Endodermal cell (in vitro differentiated cells): Measurements from ENCODE around the gene DEDD. TPM values are rescaled to one million over a fixed set of nuclear protein-coding genes. Genes with fewer than 3 reads are reported as not detected.

Experiments used
- DNase-seq: peaks from one replicate; pipeline ENCODE4 v3.0.0-alpha.2; 2017
- H3K27ac ChIP-seq: 2 replicates; pipeline ENCODE4 v1.5.1; 2013; ENCODE audit warnings: mild to moderate bottlenecking, low read depth, low read length, moderate library complexity
- H3K27me3 ChIP-seq: 2 replicates; pipeline ENCODE4 v1.6.1; 2013; ENCODE audit warnings: mild to moderate bottlenecking, low read length, moderate library complexity; ENCODE audit not compliant: insufficient read depth, control insufficient read depth, poor library complexity, severe bottlenecking
- H3K36me3 ChIP-seq: 2 replicates; pipeline ENCODE4 v1.7.0; 2013; ENCODE audit warnings: mild to moderate bottlenecking, low read length, moderate library complexity; ENCODE audit not compliant: control insufficient read depth, insufficient read depth
- H3K4me1 ChIP-seq: one replicate; pipeline ENCODE4 v1.7.0; 2013; ENCODE audit warnings: low read length; ENCODE audit not compliant: control insufficient read depth, insufficient read depth
- H3K4me3 ChIP-seq: 2 replicates; pipeline ENCODE4 v1.5.1; 2013; ENCODE audit warnings: mild to moderate bottlenecking, low read length, moderate library complexity
- H3K9ac ChIP-seq: 2 replicates; pipeline ENCODE4 v1.6.1; 2013; ENCODE audit warnings: mild to moderate bottlenecking, low read length, moderate library complexity; ENCODE audit not compliant: poor library complexity, severe bottlenecking; ENCODE audit errors: extremely low read depth
- H3K9me3 ChIP-seq: 2 replicates; pipeline ENCODE4 v1.6.1; 2013; ENCODE audit warnings: mild to moderate bottlenecking, low read length, moderate library complexity; ENCODE audit not compliant: control insufficient read depth
- H3K27ac Mint-ChIP-seq: 2 replicates; pipeline ENCODE4 v1.8.0; 2020; ENCODE audit warnings: mixed read lengths
- H3K27me3 Mint-ChIP-seq: 2 replicates; pipeline ENCODE4 v1.8.0; 2021; ENCODE audit warnings: mild to moderate bottlenecking, mixed read lengths; ENCODE audit not compliant: insufficient read depth
- H3K36me3 Mint-ChIP-seq: 2 replicates; pipeline ENCODE4 v1.8.0; 2020; ENCODE audit warnings: low read depth, mixed read lengths
- H3K4me1 Mint-ChIP-seq: 2 replicates; pipeline ENCODE4 v1.8.0; 2020; ENCODE audit warnings: mixed read lengths
- H3K4me3 Mint-ChIP-seq: 2 replicates; pipeline ENCODE4 v1.8.0; 2020; ENCODE audit warnings: mild to moderate bottlenecking, moderate library complexity, mixed read lengths
- H3K9me3 Mint-ChIP-seq: 2 replicates; pipeline ENCODE4 v1.8.0; 2020; ENCODE audit warnings: mild to moderate bottlenecking, mixed read lengths
- WGBS, 2 experiments: methylation state at CpG; one replicate each; pipeline versions ENCODE4 v1.1.5 to v1.1.7; 2013; ENCODE audit warnings: missing lambda C conversion rate in 2 of 2, mixed read lengths in 1 of 2; ENCODE audit not compliant: insufficient coverage in 1 of 2, insufficient read length in 1 of 2; 5-methylcytosine and 5-hydroxymethylcytosine counted together
- total RNA-seq, 2 donors: library from RNA; stranded (reverse); fragmentation: NEBNext Ultra II Directional in 1 of 2; extraction: Animal tissue kit (Norgen Biotek cat#: 25700) in 1 of 2; gene quantifications; 2 replicates in 1 of 2; 3 replicates in 1 of 2; pipeline ENCODE4 v1.2.1, GENCODE V29; 2021
- TF ChIP-seq, protein P1 (sequence below): fragments of 200-600 bp; sonication (generic); conservative IDR thresholded peaks from 2 replicates; pipeline ENCODE4 v1.5.0; 2021; ENCODE audit warnings: antibody characterized with exemption, mild to moderate bottlenecking

DEDD gene
- total RNA-seq, 2 donors from 2014 or later, result 34.2 to 39.8 TPM

- DNase-seq, result no peak
- TF ChIP-seq, protein P1, sequence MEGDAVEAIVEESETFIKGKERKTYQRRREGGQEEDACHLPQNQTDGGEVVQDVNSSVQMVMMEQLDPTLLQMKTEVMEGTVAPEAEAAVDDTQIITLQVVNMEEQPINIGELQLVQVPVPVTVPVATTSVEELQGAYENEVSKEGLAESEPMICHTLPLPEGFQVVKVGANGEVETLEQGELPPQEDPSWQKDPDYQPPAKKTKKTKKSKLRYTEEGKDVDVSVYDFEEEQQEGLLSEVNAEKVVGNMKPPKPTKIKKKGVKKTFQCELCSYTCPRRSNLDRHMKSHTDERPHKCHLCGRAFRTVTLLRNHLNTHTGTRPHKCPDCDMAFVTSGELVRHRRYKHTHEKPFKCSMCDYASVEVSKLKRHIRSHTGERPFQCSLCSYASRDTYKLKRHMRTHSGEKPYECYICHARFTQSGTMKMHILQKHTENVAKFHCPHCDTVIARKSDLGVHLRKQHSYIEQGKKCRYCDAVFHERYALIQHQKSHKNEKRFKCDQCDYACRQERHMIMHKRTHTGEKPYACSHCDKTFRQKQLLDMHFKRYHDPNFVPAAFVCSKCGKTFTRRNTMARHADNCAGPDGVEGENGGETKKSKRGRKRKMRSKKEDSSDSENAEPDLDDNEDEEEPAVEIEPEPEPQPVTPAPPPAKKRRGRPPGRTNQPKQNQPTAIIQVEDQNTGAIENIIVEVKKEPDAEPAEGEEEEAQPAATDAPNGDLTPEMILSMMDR, result no peak
- Histone ChIP-seq H3K4me1 (no peaks in the 10 kb centered on the region), H3K27me3 (no peaks in the 10 kb centered on the region), H3K4me3 (no peak overlapping the region), H3K9me3 (no peaks in the 10 kb centered on the region), H3K27ac (no peak overlapping the region), H3K9ac (no peak overlapping the region), H3K36me3 (peaks cover 13% of the 10 kb centered on the region)
- WGBS, 2 experiments, result 96 to 100% methylated on average over 2 of the region's 2 CpGs
- Mint-ChIP-seq H3K27ac (no peak overlapping the region), H3K4me3 (no peak overlapping the region), H3K27me3 (no peaks in the 10 kb centered on the region), H3K36me3 (peaks cover 10% of the 10 kb centered on the region), H3K9me3 (no peaks in the 10 kb centered on the region), H3K4me1 (peaks cover 5% of the 10 kb centered on the region)
Measured at GRCh38 chr1:161111527-161111926, 20.9 kb downstream of the DEDD start.

GRCh38 chr1:161111117-161111516, 21.4 kb downstream of the DEDD start:
- Histone ChIP-seq H3K27ac (no peak overlapping the region), H3K4me1 (no peaks in the 10 kb centered on the region), H3K9ac (no peak overlapping the region), H3K9me3 (no peaks in the 10 kb centered on the region), H3K27me3 (no peaks in the 10 kb centered on the region), H3K4me3 (no peak overlapping the region), H3K36me3 (peaks cover 13% of the 10 kb centered on the region)
- DNase-seq, result no peak
- Mint-ChIP-seq H3K27me3 (no peaks in the 10 kb centered on the region), H3K4me1 (peaks cover 5% of the 10 kb centered on the region), H3K9me3 (no peaks in the 10 kb centered on the region), H3K27ac (no peak overlapping the region), H3K36me3 (peaks cover 10% of the 10 kb centered on the region), H3K4me3 (no peak overlapping the region)
- TF ChIP-seq, protein P1, result no peak
- 99% methylated on average over 3 of the region's 3 CpGs; no CpG with 5 or more reads in 1 of the 2 experiments for WGBS, 2 experiments

DNA sequence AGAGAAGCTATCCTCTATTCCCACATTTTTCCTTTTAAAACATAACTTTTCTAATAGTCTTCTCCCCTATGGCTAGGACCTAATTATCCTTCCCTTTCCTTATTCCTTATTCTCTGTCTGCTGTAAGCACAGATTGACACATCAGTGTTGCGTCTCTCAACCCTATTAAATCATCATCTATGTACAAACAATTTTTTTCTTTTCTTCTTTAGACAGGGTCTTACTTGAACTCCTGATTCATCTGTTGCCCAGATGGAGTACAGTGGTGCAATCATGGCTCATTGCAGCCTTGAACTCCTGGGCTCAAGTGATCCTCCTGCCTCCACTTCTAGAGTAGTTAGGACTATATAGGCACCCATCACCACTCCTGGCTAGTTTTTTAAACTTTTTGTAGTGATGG, 26.0 kb downstream of the DEDD start:
- H3K4me1 Mint-ChIP-seq, result no peaks in the 10 kb centered on the region
- H3K27ac Mint-ChIP-seq, result no peak overlapping the region

More for the DNA sequence above, 26.0 kb downstream of the DEDD start:
- no peak for DNase-seq
- peaks cover 16% of the 10 kb centered on the region for H3K36me3 ChIP-seq
- TF ChIP-seq, protein P1, result no peak
- Mint-ChIP-seq H3K4me3 (no peak overlapping the region), H3K36me3 (peaks cover 18% of the 10 kb centered on the region), H3K27me3 (no peaks in the 10 kb centered on the region), H3K9me3 (no peaks in the 10 kb centered on the region)
- no peaks in the 10 kb centered on the region for H3K27me3 ChIP-seq
- H3K9me3 ChIP-seq, result no peaks in the 10 kb centered on the region
- no peak overlapping the region for H3K9ac ChIP-seq
- H3K4me1 ChIP-seq, result no peaks in the 10 kb centered on the region
- no peak overlapping the region for H3K4me3 ChIP-seq
- no peak overlapping the region for H3K27ac ChIP-seq
- WGBS, 2 experiments, result 80 to 96% methylated on average over 1 of the region's 1 CpG
